H9 (cell line): Measurements from ENCODE around the gene ECHDC1. TPM values are rescaled to one million over a fixed set of nuclear protein-coding genes. Genes with fewer than 3 reads are reported as not detected.

Experiments used
- DNase-seq: peaks from one replicate; pipeline ENCODE4 v3.0.0-alpha.2; 2017
- H2AFZ ChIP-seq: one replicate; pipeline ENCODE4 v1.6.1; 2013; ENCODE audit warnings: mild to moderate bottlenecking, low read length, control low read depth, moderate library complexity
- H2AK5ac ChIP-seq: 2 replicates; pipeline ENCODE4 v1.6.1; 2013; ENCODE audit warnings: low read length, control low read depth, mixed read lengths; ENCODE audit not compliant: insufficient read length
- H2BK120ac ChIP-seq: one replicate; pipeline ENCODE4 v1.6.1; 2013; ENCODE audit warnings: low read depth, mild to moderate bottlenecking, low read length, control low read depth, inconsistent platforms; ENCODE audit not compliant: poor library complexity, severe bottlenecking
- H2BK12ac ChIP-seq: 2 replicates; pipeline ENCODE4 v1.6.1; 2013; ENCODE audit warnings: low read length, control low read depth, mixed read lengths, low read depth; ENCODE audit not compliant: insufficient read length
- H2BK15ac ChIP-seq: 2 replicates; pipeline ENCODE4 v1.6.1; 2013; ENCODE audit warnings: low read depth, low read length, control low read depth
- H2BK20ac ChIP-seq: one replicate; pipeline ENCODE4 v1.6.1; 2013; ENCODE audit warnings: low read depth, mild to moderate bottlenecking, low read length, control low read depth, inconsistent platforms; ENCODE audit not compliant: poor library complexity, severe bottlenecking
- H2BK5ac ChIP-seq: 2 replicates; pipeline ENCODE4 v1.6.1; 2013; ENCODE audit warnings: low read length, control low read depth, mixed read lengths; ENCODE audit not compliant: insufficient read length
- H3K14ac ChIP-seq: 2 replicates; pipeline ENCODE4 v1.6.1; 2013; ENCODE audit warnings: low read length, control low read depth; ENCODE audit not compliant: insufficient read depth
- H3K18ac ChIP-seq: 2 replicates; pipeline ENCODE4 v1.6.1; 2013; ENCODE audit warnings: low read depth, mild to moderate bottlenecking, mixed read lengths, low read length, control low read depth; ENCODE audit not compliant: insufficient read length
- H3K23ac ChIP-seq: 2 replicates; pipeline ENCODE4 v1.6.1; 2013; ENCODE audit warnings: low read length, control low read depth, mixed read lengths, low read depth; ENCODE audit not compliant: insufficient read length
- H3K23me2 ChIP-seq: 2 replicates; pipeline ENCODE4 v1.6.1; 2013; ENCODE audit warnings: low read depth, mild to moderate bottlenecking, mixed read lengths, low read length, control low read depth; ENCODE audit not compliant: insufficient read length, poor library complexity, severe bottlenecking
- H3K27ac ChIP-seq: 2 replicates; pipeline ENCODE4 v1.5.1; 2013; ENCODE audit warnings: low read length, control low read depth, mixed read lengths, low read depth; ENCODE audit not compliant: insufficient read length
- H3K27me3 ChIP-seq: 2 replicates; pipeline ENCODE4 v1.6.1; 2013; ENCODE audit warnings: low read length, control low read depth, inconsistent platforms; ENCODE audit not compliant: insufficient read depth
- H3K4ac ChIP-seq: 2 replicates; pipeline ENCODE4 v1.6.1; 2013; ENCODE audit warnings: low read depth, mild to moderate bottlenecking, control low read depth, inconsistent platforms, low read length, moderate library complexity
- H3K4me1 ChIP-seq: 2 replicates; pipeline ENCODE4 v1.6.1; 2013; ENCODE audit warnings: low read length, control low read depth, inconsistent platforms; ENCODE audit not compliant: insufficient read depth
- H3K4me2 ChIP-seq: 2 replicates; pipeline ENCODE4 v1.6.1; 2013; ENCODE audit warnings: low read length, control low read depth, mixed read lengths; ENCODE audit not compliant: insufficient read length, insufficient read depth
- H3K56ac ChIP-seq: 2 replicates; pipeline ENCODE4 v1.6.1; 2013; ENCODE audit warnings: low read depth, mild to moderate bottlenecking, mixed read lengths, low read length, control low read depth; ENCODE audit not compliant: insufficient read length
- H3K79me1 ChIP-seq: 2 replicates; pipeline ENCODE4 v1.6.1; 2013; ENCODE audit warnings: low read depth, mild to moderate bottlenecking, moderate library complexity, low read length, control low read depth, inconsistent platforms; ENCODE audit not compliant: insufficient read depth, poor library complexity, severe bottlenecking
- H3K79me2 ChIP-seq: 2 replicates; pipeline ENCODE4 v1.6.1; 2013; ENCODE audit warnings: low read length, control low read depth, inconsistent platforms; ENCODE audit not compliant: insufficient read depth
- H3K9ac ChIP-seq: 2 replicates; pipeline ENCODE4 v1.6.1; 2013; ENCODE audit warnings: low read length, control low read depth, mixed read lengths; ENCODE audit not compliant: insufficient read length; ENCODE audit errors: extremely low read depth
- H3K9me3 ChIP-seq: one replicate; pipeline ENCODE4 v1.6.1; 2013; ENCODE audit warnings: low read depth, low read length, inconsistent platforms; ENCODE audit not compliant: control insufficient read depth
- H3T11ph ChIP-seq: one replicate; pipeline ENCODE4 v1.6.1; 2013; ENCODE audit warnings: mild to moderate bottlenecking, low read length, control low read depth, inconsistent platforms
- H4K20me1 ChIP-seq: one replicate; pipeline ENCODE4 v1.6.1; 2013; ENCODE audit not compliant: control insufficient read depth, insufficient read length, insufficient read depth
- H4K5ac ChIP-seq: 2 replicates; pipeline ENCODE4 v1.6.1; 2013; ENCODE audit warnings: low read depth, mild to moderate bottlenecking, mixed read lengths, low read length, control low read depth; ENCODE audit not compliant: insufficient read length
- H4K8ac ChIP-seq: replicated peaks from 2 replicates; pipeline ENCODE4 v1.6.1; 2013; ENCODE audit warnings: low read length, control low read depth, mixed read lengths, low read depth; ENCODE audit not compliant: insufficient read length
- H4K91ac ChIP-seq: 2 replicates; pipeline ENCODE4 v1.6.1; 2013; ENCODE audit warnings: low read depth, mild to moderate bottlenecking, moderate library complexity, mixed read lengths, low read length, control low read depth; ENCODE audit not compliant: insufficient read length
- H3K27ac Mint-ChIP-seq, 3 experiments: 2 replicates in 2 of 3; 3 replicates in 1 of 3; pipeline ENCODE4 v1.8.0; 2020 to 2021; ENCODE audit warnings: mixed read lengths in 3 of 3, mild to moderate bottlenecking in 1 of 3, moderate library complexity in 1 of 3
- H3K27me3 Mint-ChIP-seq: 2 replicates; pipeline ENCODE4 v1.8.0; 2021; ENCODE audit warnings: low read depth, mild to moderate bottlenecking, moderate library complexity, mixed read lengths
- H3K36me3 Mint-ChIP-seq, 3 experiments: 2 replicates in 2 of 3; 3 replicates in 1 of 3; pipeline ENCODE4 v1.8.0; 2020 to 2021; ENCODE audit warnings: low read depth in 3 of 3, mixed read lengths in 3 of 3; ENCODE audit not compliant: insufficient read depth in 1 of 3
- H3K4me1 Mint-ChIP-seq, 2 experiments: 2 replicates each; pipeline ENCODE4 v1.8.0; 2020; ENCODE audit warnings: mixed read lengths in 2 of 2
- H3K4me3 Mint-ChIP-seq, 2 experiments: 2 replicates in 1 of 2; 3 replicates in 1 of 2; pipeline ENCODE4 v1.8.0; 2020 to 2021; ENCODE audit warnings: mild to moderate bottlenecking in 2 of 2, mixed read lengths in 2 of 2, moderate library complexity in 1 of 2
- H3K9me3 Mint-ChIP-seq, 2 experiments: 2 replicates in 1 of 2; 3 replicates in 1 of 2; pipeline ENCODE4 v1.8.0; 2020; ENCODE audit warnings: mild to moderate bottlenecking in 2 of 2, mixed read lengths in 2 of 2, moderate library complexity in 1 of 2
- WGBS: extraction: QIAGEN DNeasy Blood & Tissue Kit; methylation state at CpG from one replicate; pipeline ENCODE4 v1.1.7; 2013; ENCODE audit warnings: missing lambda C conversion rate, low lambda C conversion rate, mixed read lengths; ENCODE audit not compliant: insufficient read length; ENCODE audit errors: extremely low coverage; 5-methylcytosine and 5-hydroxymethylcytosine counted together
- total RNA-seq: library from RNA; stranded (reverse); gene quantifications from 2 replicates; pipeline ENCODE4 v1.2.1, GENCODE V29; 2021
- TF ChIP-seq, protein P1 (sequence below): fragments of 200-600 bp; sonication (generic); conservative IDR thresholded peaks from 3 replicates; pipeline ENCODE4 v1.8.0; 2021; ENCODE audit warnings: antibody characterized with exemption, mild to moderate bottlenecking

Gene ECHDC1
- total RNA-seq, 1 experiment from 2014 or later = 47.8 TPM

DNA sequence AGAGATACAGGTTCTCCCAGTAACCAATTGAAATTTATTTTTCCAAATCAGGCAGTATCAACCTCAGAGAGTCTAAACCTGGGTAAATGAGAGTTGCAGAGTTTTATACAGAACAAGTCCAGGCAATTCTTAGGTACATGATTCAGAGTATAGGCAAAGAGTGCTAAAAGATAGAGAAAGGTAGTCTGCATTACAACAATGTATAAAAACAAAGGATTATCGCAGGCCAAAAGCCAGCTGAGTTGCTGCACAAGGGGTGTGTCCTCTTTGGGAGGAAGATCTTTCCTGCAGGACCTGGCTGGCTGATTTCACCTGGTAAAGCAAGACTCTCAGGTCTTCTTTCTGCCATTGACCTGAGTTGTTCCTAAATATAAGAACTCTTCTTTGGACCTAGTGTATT, 48.9 kb upstream of the ECHDC1 start:
- H2BK12ac ChIP-seq = no peak overlapping the region
- no peak overlapping the region for H3K23ac ChIP-seq
- TF ChIP-seq, protein P1, sequence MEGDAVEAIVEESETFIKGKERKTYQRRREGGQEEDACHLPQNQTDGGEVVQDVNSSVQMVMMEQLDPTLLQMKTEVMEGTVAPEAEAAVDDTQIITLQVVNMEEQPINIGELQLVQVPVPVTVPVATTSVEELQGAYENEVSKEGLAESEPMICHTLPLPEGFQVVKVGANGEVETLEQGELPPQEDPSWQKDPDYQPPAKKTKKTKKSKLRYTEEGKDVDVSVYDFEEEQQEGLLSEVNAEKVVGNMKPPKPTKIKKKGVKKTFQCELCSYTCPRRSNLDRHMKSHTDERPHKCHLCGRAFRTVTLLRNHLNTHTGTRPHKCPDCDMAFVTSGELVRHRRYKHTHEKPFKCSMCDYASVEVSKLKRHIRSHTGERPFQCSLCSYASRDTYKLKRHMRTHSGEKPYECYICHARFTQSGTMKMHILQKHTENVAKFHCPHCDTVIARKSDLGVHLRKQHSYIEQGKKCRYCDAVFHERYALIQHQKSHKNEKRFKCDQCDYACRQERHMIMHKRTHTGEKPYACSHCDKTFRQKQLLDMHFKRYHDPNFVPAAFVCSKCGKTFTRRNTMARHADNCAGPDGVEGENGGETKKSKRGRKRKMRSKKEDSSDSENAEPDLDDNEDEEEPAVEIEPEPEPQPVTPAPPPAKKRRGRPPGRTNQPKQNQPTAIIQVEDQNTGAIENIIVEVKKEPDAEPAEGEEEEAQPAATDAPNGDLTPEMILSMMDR = no peak
- no peak overlapping the region for H3T11ph ChIP-seq
- Mint-ChIP-seq H3K4me3 (no peak overlapping the region), H3K36me3 (no peaks in the 10 kb centered on the region), H3K9me3 (no peaks in the 10 kb centered on the region), H3K4me1 (no peaks in the 10 kb centered on the region), H3K27ac (no peak overlapping the region), H3K27me3 (no peaks in the 10 kb centered on the region)
- no peaks in the 10 kb centered on the region for H3K4me1 ChIP-seq
- no peak overlapping the region for H3K18ac ChIP-seq
- no peaks in the 10 kb centered on the region for H3K79me2 ChIP-seq
- H4K8ac ChIP-seq = no peak overlapping the region
- no peak overlapping the region for H2BK15ac ChIP-seq
- WGBS = no CpG with 5 or more reads among the region's 1 CpG
- no peak overlapping the region for H3K4me2 ChIP-seq
- no peak overlapping the region for H2AK5ac ChIP-seq
- H3K9me3 ChIP-seq = no peaks in the 10 kb centered on the region
- H2BK20ac ChIP-seq = no peak overlapping the region
- H3K14ac ChIP-seq = no peak overlapping the region
- H2AFZ ChIP-seq = no peak overlapping the region
- H2BK5ac ChIP-seq = no peak overlapping the region
- no peak overlapping the region for H3K27ac ChIP-seq
- no peak overlapping the region for H3K56ac ChIP-seq
- H2BK120ac ChIP-seq = no peak overlapping the region
- no peaks in the 10 kb centered on the region for H3K23me2 ChIP-seq
- H3K9ac ChIP-seq = no peak overlapping the region
- no peak overlapping the region for H4K91ac ChIP-seq
- H4K5ac ChIP-seq = no peak overlapping the region
- no peaks in the 10 kb centered on the region for H3K79me1 ChIP-seq
- no peaks in the 10 kb centered on the region for H4K20me1 ChIP-seq
- no peaks in the 10 kb centered on the region for H3K27me3 ChIP-seq
- no peak for DNase-seq
- no peak overlapping the region for H3K4ac ChIP-seq
